Measurements from ENCODE around the gene CCL19.

Gene CCL19

GRCh38 chr9:34693560-34693959 is 2.5 kb upstream of the CCL19 start:
- no peak for DNase-seq

DNA sequence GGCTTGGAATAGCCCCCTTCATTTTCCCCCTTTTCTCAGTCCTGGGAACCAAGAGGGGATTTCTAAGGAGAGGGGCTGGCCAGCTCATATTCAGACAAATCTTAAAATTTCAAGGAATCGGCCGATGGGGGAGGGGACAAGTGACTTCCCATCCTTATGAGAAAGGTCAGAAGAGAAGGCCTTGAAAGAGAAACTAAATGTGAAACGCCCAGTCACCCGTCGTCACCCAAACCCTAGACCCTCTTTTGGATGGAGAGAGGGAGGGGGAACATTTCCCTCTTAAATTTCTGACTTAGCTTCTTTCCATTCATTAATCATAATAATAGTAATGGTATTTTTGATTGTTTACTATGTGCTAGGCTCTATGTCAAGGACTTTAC is 850 bp upstream of the CCL19 start:
- DNase-seq: no peak

DNA sequence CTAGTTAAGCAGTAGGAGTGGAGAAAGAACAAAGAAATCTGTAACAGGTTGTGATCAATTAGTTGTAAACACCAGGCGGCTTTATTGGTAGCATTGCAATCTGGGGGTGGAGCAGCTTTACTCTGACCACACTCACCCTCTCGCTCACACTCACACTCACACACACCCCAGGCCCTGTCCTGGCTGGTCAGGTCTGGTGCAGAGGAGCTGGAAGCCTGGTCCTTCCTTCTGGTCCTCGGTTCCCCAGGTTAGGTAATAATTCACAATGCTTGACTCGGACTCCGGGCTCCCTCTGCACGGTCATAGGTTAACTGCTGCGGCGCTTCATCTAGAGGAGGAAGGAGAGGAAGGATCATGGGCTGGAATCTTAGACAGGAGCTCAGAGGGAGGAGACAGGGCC is 1.6 kb downstream of the CCL19 start:
- DNase-seq: peak; percentile 71

DNA sequence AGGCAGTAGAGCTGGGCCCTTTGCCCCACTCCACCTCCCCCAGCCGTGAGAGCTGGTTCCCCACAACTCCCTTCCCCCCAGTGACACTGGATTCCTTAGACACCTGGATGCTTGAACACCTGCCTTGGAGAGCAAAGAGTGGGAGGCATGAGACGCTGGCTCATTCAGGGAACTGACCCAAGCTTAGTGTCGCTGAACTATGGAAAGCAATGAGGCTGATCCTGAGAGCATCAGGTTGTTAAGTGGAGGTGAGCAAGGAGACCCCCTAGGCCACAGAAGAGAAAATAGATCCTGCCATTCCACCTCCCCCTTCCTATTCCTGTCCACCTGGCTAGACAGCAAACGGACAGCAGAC is 2.0 kb downstream of the CCL19 start:
- peak; percentile 75 for DNase-seq

GRCh38 chr9:34688329-34689115 is 2.6 kb downstream of the CCL19 start:
- DNase-seq: peak; percentile 22

GRCh38 chr9:34687276-34688030 is 3.6 kb downstream of the CCL19 start:
- no peak for DNase-seq

DNA sequence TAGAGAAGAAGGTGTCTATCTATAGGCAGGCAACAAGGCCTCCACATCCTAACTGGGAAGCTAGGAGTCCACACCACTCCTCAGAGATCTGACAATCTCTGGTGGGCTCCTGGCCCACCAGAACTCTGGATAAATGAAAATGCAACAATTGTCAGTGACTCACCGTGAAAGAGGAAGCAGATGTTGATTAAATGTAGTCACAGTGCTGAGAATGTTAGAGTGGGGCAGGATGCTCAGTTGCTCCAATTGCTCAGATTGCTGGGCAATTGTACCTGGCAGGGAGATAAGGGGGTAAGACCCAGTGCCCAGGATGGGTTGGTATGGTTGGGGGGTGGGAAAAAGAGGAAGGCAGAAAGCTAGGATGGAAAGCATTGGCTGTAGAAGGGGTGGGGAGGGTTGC is 4.3 kb downstream of the CCL19 start:
- DNase-seq: no peak

GRCh38 chr9:34686231-34686630 is 4.8 kb downstream of the CCL19 start:
- DNase-seq: no peak

DNA sequence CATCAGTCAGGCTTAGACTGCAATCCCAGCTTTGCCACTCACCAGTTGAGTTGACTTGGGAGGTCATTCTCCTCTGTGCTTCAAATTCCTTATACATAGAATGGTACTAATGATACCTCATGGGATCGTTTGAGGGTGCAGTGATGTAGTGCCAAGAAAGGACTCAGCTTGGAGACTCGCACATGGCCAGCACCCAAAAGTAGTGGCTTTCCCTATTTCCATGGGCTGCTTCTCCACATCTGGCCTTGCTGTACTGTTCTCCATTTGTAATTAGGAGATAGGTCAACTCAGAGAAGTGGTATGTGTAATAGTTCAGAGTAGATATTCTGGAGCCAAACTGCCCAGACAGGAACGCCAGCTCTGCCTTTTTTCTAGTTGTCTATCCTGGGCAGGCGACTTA is 5.5 kb downstream of the CCL19 start:
- DNase-seq: no peak

- DNase-seq: no peak
Observed at GRCh38 chr9:34684816-34685215, 6.3 kb downstream of the CCL19 start.

- DNase-seq: no peak
Observed at GRCh38 chr9:34684145-34684544, 6.9 kb downstream of the CCL19 start.

DNA sequence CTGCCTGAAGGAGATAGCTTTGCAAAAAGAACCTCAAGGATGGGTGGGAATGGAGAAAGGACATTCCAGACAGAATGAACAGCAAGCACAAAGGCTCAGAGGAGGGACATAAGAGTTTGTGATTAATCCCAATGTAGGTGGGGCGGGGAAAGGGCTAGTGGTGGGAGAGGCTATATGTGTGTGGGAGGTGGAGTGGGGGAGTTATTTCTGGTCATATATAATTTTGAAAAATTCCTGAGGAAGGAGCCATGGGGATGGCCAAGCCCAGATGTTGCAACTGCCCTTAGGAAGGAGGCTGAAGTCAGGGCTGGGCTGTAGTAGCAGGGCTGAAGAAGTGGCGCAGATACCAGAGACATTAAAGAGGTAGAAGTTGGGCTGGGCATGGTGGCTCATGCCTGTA is 15.2 kb downstream of the CCL19 start:
- no peak for DNase-seq

DNA sequence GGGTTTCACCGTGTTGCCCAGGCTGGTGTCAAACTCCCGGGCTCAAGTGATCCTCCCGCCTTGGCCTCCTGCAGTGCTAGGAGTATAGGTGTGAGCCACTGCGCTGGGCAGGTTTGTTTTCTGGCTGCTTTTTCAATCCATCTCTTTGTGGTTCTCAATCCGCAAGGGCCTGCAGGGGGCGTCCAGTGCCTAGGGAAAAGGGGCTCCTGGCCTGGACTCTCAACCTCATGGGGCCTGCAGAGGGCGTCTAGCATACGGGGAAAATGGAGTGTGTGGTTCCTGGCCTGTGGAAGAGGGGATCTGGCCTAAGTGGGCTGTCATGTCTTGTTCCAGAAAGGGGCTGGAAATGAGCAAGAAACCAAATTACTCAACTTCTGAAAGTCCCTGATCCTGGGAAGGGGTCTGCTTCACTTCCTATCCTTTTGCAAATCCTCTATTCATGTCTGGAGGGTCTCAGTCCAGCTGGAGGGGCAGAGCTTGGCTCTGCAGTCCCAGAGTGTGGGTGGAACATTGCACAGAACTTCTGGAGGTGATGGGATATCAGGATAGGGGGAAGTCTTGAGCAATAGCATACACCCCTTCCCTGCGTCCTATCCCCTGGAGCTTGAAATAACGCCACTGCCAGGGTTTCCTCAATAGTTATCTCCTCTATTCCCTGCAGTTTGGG is 15.9 kb downstream of the CCL19 start:
- peak; percentile 89 for DNase-seq

DNA sequence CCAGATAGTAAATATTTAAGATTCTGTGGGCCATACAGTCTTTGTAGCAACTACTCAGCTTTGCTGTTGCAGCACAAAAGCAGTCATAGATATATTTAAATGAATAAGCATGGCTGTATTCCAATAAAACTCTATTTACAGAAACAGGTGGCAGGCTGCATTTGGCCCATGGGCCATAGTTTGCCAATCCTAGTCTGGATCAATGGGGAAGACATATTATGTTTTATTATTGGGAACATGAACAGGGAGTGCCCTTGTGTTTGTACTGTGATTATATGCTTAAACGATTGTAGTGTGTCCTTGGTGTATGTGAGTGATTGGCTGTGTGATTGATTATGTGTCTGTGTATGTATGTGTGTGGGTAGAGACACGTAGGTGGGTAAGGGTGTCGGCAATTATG is 16.6 kb downstream of the CCL19 start:
- DNase-seq: no peak

GRCh38 chr9:34671307-34671706 is 19.8 kb downstream of the CCL19 start:
- no peak for DNase-seq

GRCh38 chr9:34669809-34670562 is 21.1 kb downstream of the CCL19 start:
- no peak for DNase-seq

DNA sequence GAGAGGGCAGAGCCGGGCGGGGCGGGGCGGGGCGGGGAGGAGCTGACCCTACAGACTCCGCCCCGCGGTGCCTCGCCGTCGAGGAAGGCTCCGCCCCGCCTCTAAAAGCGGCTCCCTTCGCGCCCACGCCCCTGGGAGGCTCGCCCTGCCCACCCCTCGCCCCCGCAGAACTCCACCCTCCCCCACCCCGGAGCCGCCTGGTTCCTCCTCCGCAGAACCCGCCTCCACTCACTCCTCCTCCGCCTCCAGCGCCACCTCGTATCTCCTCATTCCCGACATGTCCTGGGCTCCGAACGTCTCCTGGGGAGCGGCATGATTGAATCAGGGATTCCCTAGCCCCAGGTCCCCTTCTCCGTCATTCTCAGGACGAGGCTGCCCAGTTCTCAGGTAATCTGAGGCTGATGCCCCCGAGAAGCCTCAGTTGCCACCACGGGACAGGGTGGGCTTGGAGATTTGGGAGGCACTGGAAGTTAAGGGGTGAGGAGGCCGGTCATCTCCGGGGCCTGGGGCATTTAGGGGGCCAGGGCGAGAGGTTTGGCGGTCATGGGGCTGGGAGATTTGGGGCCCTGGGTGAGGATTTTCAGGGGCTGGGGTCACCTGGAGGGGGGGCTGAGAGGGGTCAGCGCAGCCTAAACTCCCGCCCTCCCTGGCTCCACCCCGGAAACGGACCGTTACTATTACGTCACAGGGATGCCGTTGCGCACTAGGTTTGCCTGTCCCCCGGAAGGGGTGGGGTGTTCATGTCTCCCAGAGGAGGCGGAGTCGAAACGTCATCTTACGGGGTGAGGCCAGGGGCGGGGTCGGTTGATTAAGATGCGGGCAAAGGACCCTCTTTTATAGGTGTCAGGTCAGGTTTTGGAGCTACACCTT is 25.5 kb downstream of the CCL19 start:
- DNase-seq: peak; percentile 98

- no peak for DNase-seq
Observed at GRCh38 chr9:34665067-34665380, 26.1 kb downstream of the CCL19 start.

DNA sequence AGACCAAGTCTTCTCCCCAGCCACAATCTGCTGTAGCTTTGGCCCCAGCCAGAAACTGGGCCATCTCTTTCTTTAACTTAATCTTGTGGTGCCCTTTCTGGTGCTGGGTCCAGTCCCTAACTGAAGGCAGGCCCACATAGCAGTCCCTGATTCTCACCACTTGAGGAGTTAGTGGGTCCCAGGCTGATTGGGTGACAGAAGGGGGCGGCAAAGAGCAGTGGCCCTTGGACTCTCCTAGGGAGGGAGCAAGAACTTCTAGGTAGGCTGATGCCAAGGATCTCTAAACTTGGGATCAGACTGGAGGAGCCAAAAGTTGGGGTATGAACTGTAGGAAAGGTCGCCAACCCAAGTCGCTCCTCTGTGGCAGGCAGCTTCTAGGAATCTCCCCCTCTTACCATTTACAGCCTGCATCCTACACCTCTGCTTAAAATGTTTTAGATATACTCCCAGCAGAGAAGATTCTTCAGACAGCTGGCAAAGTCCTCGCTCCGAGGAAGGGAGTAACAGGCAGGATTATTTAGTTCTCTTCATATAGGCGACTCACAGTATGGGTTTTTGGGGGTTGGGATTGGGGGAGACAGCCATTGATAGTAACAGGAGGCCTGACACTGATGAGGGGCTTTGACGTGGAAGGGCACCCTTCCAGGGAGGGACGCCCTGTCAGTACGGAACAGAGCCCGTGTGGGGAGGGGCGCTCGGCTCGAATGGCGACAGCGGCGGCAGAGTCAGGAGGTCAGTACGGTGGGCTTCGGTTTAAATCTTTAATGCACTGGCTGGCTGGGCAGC is 26.6 kb downstream of the CCL19 start:
- DNase-seq: peak; percentile 65

DNA sequence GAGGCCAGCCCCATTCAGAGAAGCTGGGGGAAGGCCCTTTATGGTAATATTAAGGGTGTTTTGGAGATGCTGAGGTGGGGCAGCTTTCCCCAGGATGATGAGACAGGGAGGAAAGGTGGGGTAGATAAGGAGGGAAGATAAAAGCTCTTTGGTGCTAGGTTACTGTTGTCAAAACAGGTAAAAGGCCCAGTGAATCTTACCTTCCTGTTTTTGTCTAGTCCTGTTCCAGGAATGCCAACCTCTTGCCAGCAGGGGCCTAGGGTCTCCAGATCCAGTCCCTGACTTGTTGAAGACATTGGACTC is 27.8 kb downstream of the CCL19 start:
- no peak for DNase-seq

DNA sequence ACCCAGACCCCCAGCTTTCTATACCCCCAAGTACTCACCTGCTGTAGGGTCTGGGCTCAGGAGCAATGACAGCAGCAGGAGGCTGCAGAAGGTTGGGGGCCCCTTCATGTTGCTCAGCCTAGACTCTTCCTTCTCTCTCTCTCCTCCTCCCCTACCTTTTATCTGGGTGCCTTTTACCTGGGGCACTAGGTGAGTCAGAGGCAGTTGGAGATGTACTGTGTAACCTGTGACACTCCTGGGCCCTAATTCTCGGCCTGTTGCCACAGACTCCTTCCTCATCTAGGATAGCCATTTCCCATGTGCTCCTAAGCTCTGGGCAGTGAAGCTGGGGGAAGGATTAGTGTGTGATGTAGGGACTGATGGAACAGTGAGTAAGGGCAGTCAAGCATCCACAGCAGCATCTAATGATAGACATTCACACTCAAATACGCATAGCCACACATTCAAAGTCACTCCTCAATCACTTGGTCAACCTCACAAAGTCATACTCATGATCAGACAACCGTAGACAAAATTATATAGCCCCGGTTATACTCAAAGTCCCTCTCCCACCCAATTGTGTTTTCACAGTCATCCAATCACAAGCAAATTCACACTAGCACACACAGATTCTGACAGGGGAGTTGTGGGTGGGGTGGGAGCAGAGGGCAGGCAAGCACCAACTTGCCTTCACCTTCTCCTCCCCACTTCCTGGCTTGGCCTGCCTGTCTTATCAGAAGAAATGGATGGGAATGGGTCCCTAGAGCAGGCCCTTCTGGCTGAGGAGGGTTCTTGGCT is 28.4 kb downstream of the CCL19 start, which contains the start of gene CCL27:
TSS of gene CCL27 (minus strand) at position 132 of the 777 bp plus-strand sequence. CDS start at position 108, 24 bp downstream.
- no peak for DNase-seq
